HG02798 (cell line): ENCODE data around the gene PSMB3.

ENCODE experiments used
- ATAC-seq: cut with Tn5 transposase; IDR thresholded peaks from one replicate; pipeline ENCODE4 v1.9.1; 2021; ENCODE audit warnings: mild to moderate bottlenecking; ENCODE audit not compliant: unreplicated experiment, poor library complexity

PSMB3 gene

GRCh38 chr17:38732376-38733281 is 19.9 kb upstream of the PSMB3 start:
- no peak for ATAC-seq

DNA sequence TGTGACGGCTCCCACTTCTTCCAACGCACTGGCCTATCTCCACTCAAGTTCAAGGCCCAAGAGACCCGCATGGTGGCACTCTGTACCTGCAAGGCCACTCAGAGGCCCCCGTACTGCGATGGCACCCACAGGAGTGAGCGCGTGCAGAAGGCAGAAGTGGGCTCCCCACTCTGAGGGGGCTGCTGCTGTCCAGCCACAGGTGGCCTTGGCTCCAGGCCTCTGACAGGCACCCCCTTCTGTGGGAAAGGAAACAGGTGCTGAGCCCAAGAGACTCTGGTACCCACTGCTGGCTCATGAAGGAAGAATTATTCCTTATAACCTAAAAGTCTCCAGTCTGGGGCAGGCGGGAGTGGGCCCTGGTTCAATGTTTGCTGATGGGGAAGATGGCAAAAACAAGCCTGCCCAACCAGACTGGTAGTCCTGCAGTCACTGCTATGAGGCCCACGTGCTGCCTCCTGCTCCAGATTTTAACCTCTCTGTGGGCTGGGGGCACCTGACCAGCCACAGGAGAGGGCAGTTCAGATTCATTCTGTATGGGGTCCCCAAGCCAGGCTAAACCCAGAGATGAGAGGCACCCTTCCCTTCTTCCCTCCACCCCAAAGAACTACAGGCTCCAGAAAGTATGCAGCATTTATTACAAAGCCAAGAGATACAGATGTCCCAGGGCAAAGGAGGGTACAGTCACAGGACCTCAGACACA is 19.1 kb upstream of the PSMB3 start:
- ATAC-seq = no peak

DNA sequence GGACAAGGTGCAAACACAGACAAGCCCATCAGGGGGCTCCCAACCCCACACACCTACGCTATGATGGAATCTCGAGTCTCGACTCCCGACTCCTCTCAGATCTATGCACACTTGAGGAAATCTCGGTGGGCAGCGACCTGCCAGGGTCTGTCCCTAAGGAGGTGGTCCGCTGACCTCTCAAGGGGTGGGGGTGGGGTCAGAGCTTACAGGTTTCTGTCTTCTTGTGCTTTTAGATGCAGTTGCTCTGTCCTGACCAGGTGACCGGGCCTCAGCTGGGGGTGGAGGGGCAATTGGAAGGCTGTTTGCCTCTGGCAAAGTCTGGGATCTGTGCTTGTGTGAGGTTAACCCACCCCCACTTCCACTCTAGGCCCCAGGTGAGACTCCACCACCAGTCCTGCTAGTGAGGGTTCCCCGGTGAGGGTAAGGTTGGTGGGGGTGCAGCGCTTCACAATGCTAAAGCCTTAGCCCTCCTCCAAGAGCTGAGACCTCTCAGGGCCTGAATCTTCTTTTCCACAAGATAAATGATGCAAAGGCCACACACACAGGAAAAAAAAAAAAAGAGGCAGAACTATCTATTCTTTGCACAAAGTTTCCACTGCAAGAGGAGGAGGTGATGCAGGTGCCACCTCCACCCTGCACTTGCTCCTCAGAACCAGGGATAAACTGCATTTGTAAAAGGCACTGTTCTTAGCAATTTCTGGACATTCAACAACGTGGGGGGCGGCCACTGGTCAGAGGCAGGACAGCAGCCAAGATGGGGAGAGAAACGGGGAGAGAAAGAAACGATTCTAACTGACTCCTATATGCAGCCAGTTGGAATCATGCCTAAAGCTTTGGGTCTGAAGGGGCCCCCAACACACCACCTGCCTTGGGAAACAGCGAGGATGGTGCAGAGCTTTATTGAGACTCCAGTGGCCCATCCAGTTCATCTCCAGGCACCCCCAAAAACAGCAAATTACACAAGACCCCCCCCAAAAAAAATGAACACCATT is 18.3 kb upstream of the PSMB3 start:
- no peak for ATAC-seq

- ATAC-seq = no peak
Observed at GRCh38 chr17:38735161-38735997, 17.2 kb upstream of the PSMB3 start.

- no peak for ATAC-seq
Observed at GRCh38 chr17:38738007-38738662, 14.4 kb upstream of the PSMB3 start.

DNA sequence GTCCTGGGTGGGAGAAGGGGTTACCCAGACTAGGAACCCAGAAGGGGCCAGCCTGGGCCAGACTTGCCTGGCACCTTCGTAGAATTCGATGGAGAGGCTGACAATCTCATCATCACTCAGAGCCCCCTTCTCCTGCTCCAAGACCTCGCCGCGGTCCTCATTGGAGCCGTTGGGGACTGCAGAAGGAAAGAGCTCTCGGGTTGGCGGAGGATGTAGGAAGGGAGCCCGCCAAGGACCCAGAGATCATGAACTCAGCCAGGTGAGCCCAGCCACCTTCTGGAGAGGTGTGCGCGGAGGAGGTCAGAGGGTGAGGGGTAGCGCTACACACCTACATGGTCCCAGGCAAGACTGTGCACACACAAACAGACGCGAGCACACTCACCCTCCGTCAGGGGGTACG is 13.9 kb upstream of the PSMB3 start:
- ATAC-seq = no peak

DNA sequence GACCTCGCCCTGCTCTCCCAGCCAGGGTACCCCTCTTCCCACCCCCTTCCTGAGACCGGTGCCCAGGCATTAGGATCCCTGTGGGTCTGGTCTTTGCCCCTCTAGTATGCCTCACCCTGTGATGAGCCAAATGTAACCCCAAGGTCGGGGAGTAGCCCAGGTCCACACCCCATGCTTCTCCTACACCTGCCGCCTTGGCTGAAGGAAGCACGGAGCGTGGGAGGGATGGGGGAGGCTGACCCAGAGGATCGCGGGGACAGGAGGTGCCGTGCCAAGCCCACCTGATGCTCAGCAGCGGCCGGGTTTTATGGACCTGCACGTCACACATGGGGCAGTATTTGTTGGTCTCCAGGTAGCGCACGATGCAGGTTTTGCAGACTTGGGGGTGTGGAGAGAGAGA is 13.2 kb upstream of the PSMB3 start:
- no peak for ATAC-seq

DNA sequence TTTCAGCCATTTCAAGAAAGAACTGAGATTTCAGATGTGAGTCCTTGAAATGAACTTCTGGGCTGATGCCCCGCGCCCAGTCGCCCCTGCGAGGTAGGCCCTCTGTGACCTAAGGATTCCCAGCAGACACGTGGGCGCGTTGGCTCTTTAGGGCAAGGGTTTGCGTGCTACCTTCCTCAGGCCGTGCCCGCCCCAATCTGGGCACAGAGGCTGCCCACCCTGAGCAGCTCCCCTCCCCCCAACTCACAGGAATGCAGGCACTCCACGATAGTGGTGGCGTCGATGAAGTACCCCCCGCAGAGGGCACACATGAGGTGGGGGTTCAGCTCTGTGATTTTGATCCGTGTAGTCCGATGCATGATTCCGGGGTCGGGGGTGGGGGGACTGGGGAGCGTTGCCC is 12.5 kb upstream of the PSMB3 start:
- no peak for ATAC-seq

GRCh38 chr17:38740806-38741205 is 11.7 kb upstream of the PSMB3 start:
- ATAC-seq = no peak

DNA sequence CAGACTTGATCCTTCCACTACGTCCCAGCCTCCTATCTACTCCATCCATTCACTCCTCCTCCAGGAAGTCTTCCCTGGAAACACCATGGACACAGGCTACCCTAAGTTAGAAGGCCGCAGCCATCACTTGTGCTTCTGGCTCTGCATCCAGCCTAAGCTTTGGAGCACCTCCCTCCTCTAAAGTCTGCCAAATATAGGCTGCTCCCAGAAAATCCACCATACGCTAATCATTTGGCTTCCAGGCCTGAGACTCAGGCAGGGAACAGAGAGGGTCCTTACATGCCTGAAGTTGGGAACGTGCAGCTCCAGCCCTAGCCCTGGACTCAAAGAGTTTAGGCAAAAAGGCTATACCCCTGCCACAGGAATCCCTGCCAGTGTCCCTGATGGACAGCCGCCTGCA is 11.1 kb upstream of the PSMB3 start:
- ATAC-seq = no peak

DNA sequence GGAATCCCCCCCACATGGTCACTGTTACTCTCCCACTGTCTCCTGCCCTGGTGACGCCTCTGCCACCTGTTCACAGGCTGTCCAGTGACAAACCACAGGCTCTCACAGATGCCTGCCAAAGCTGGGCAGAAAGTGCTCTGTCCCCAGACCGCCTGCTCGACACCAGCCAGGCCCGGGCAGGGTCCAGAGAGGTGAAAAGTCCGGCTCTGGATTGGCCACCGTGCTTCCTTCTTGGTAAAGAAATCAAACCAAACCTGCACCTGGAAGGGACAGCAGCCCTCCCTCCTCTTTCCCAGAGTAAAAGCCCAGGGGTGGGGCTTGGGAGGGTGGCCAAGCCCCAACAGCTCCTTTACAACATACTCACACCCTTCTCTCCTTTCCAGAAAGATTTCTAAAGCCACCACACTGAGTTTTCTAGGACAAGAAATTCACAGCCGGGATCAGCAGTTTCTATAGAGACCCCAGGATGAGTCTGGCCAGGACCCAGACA is 10.6 kb upstream of the PSMB3 start:
- no peak for ATAC-seq

- ATAC-seq = no peak
Observed at GRCh38 chr17:38742411-38743308, 9.9 kb upstream of the PSMB3 start.

DNA sequence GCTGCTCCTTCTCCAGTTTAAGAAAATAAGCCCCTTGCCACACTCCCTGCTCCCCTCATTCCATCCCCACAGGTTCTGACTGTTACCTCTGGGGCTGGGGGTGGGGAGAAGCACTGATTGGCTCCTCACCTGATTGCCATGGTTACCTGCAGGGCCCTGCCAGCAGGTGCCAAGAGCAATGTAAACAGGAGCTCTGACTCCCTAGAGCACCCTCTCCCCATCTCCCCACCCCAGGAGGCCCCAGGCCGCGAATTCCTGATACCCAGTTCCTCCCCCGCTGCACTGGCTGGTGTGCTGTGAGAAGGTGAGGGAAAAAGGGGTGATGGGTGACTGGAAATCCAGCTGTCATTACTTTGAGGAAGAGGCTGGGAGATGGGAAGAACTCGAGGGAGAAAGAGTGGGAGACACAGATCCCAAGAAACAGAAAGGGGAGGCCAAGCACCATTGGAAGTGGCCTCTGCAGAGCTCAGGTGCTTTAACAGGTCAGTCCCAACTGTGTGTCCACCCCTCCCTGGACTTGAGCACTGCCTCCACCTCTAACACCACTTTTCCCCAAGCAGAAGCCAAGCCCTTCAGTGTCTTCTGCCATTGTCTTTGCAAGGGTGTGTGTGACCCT is 8.9 kb upstream of the PSMB3 start:
- no peak for ATAC-seq

GRCh38 chr17:38745545-38745944 is 7.0 kb upstream of the PSMB3 start:
- ATAC-seq = no peak

- ATAC-seq = no peak
Observed at GRCh38 chr17:38746004-38746848, 6.3 kb upstream of the PSMB3 start.

DNA sequence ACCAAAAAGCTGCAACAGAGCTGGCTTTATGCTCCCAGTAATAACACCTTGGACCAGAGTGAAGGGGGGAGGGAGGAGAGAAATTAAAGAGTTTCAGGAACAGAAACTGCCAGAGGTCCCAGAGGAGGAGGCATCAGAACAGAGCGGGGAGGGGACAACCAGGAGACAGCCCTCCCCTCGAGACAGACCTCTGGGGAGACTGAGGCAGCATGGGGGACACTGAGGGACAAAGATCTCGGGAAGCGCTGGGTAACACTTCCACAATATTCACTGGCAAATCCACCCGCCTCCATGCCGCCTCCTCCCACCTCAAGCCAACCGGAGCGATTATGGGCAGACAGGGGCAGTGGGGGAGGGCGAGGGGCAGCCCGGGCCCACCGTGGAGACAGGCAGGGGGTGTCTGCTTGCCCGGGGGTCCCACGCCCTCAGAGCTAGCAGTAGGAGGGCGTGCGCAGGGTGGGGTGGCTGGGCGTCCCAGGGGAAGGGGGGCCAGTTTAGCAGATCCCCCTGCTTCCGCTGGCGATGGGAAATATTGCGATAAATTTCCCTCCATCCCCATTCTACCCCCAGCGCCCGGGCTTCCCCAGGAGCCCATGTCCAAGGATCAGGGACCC is 5.6 kb upstream of the PSMB3 start:
- ATAC-seq = no peak
